GM23338 (cell line): Measurements from ENCODE around the gene PACSIN3. TPM values are rescaled to one million over a fixed set of nuclear protein-coding genes. Genes with fewer than 3 reads are reported as not detected.

Experiments
- ATAC-seq: fragments of 200-7000 bp; cut with Tn5 transposase; 3 replicates; pipeline ENCODE4 v1.9.1; 2020
- DNase-seq: peaks from one replicate; pipeline ENCODE4 v3.0.0-alpha.2; 2015; ENCODE audit warnings: low spot score
- H2AFZ ChIP-seq: fragments of 200-600 bp; sonication (generic); 2 replicates; pipeline ENCODE4 v1.8.0; 2016; ENCODE audit warnings: antibody characterized with exemption, mild to moderate bottlenecking, moderate library complexity
- H3F3A ChIP-seq: fragments of 200-600 bp; sonication (generic); replicated peaks from 2 replicates; pipeline ENCODE4 v1.8.0; 2017; ENCODE audit warnings: antibody characterized with exemption, mixed run types, low read depth
- H3K27ac ChIP-seq: fragments of 200-600 bp; sonication (generic); 2 replicates; pipeline ENCODE4 v1.6.1; 2016; ENCODE audit warnings: low read depth
- H3K27me3 ChIP-seq: fragments of 200-600 bp; sonication (generic); 2 replicates; pipeline ENCODE4 v1.8.0; 2016; ENCODE audit warnings: mild to moderate bottlenecking, mixed run types, moderate library complexity; ENCODE audit not compliant: insufficient read depth
- H3K36me3 ChIP-seq: fragments of 200-600 bp; sonication (generic); 2 replicates; pipeline ENCODE4 v1.8.0; 2016; ENCODE audit warnings: mild to moderate bottlenecking; ENCODE audit not compliant: insufficient read depth
- H3K4me1 ChIP-seq: fragments of 200-600 bp; sonication (generic); 2 replicates; pipeline ENCODE4 v1.8.0; 2016; ENCODE audit warnings: mild to moderate bottlenecking, moderate library complexity; ENCODE audit not compliant: insufficient read depth
- H3K4me2 ChIP-seq: fragments of 200-600 bp; sonication (generic); 2 replicates; pipeline ENCODE4 v1.7.1; 2017; ENCODE audit warnings: mixed run types
- H3K4me3 ChIP-seq: fragments of 200-600 bp; sonication (generic); 2 replicates; pipeline ENCODE4 v1.6.1; 2016; ENCODE audit warnings: mixed run types
- H3K79me2 ChIP-seq: fragments of 200-600 bp; sonication (generic); replicated peaks from 2 replicates; pipeline ENCODE4 v1.8.0; 2017; ENCODE audit warnings: mild to moderate bottlenecking; ENCODE audit not compliant: insufficient read depth
- H3K9me2 ChIP-seq: fragments of 200-600 bp; sonication (generic); 2 replicates; pipeline ENCODE4 v1.8.0; 2017; ENCODE audit not compliant: insufficient read depth
- H4K20me1 ChIP-seq: fragments of 200-600 bp; sonication (generic); replicated peaks from 2 replicates; pipeline ENCODE4 v1.8.0; 2017; ENCODE audit warnings: mild to moderate bottlenecking; ENCODE audit not compliant: insufficient read depth
- H3K27ac Mint-ChIP-seq: 2 replicates; pipeline ENCODE4 v1.8.0; 2020; ENCODE audit warnings: inconsistent platforms, mild to moderate bottlenecking, moderate library complexity, mixed read lengths
- H3K27me3 Mint-ChIP-seq: 3 replicates; pipeline ENCODE4 v1.8.0; 2022; ENCODE audit warnings: low read depth, mild to moderate bottlenecking, moderate library complexity, mixed read lengths, inconsistent platforms; ENCODE audit not compliant: insufficient read depth, poor library complexity
- H3K36me3 Mint-ChIP-seq: 3 replicates; pipeline ENCODE4 v1.8.0; 2021; ENCODE audit warnings: low read depth, mild to moderate bottlenecking, inconsistent platforms, moderate library complexity, mixed read lengths
- H3K4me1 Mint-ChIP-seq: 3 replicates; pipeline ENCODE4 v1.8.0; 2020; ENCODE audit warnings: mild to moderate bottlenecking, inconsistent platforms, mixed read lengths
- H3K4me3 Mint-ChIP-seq: 3 replicates; pipeline ENCODE4 v1.8.0; 2021; ENCODE audit warnings: moderate library complexity, mild to moderate bottlenecking, inconsistent platforms, mixed read lengths
- H3K9me3 Mint-ChIP-seq: 3 replicates; pipeline ENCODE4 v1.8.0; 2020; ENCODE audit warnings: moderate library complexity, mild to moderate bottlenecking, inconsistent platforms, mixed read lengths
- CREB1 ChIP-seq: fragments of 250-450 bp; sonication (Bioruptor Pico); IDR thresholded peaks from 2 replicates; pipeline ENCODE4 v1.5.0; 2020; ENCODE audit warnings: low read depth, mild to moderate bottlenecking, moderate library complexity
- EZH2phosphoT487 ChIP-seq: fragments of 200-600 bp; sonication (generic); IDR thresholded peaks from one replicate; pipeline ENCODE4 v1.8.1; 2018; ENCODE audit warnings: antibody characterized with exemption; ENCODE audit not compliant: unreplicated experiment
- JUNB ChIP-seq: IDR thresholded peaks from one replicate; pipeline ENCODE4 v1.6.1; 2016; ENCODE audit warnings: antibody characterized with exemption; ENCODE audit not compliant: unreplicated experiment
- STAT1 ChIP-seq: IDR thresholded peaks from one replicate; pipeline ENCODE4 v1.6.1; 2016; ENCODE audit warnings: antibody characterized with exemption; ENCODE audit not compliant: unreplicated experiment
- polyA plus RNA-seq: library from polyadenylated mRNA; unstranded; fragments of >200 nt; fragmentation: Nextera tagmentation; extraction: Ambion mirVana; gene quantifications from 2 replicates; pipeline ENCODE4 v1.2.1, GENCODE V29; 2016
- total RNA-seq: library from RNA; depleted of rRNA; stranded (reverse); fragments of >200 nt; shearing (Covaris generic); gene quantifications from 2 replicates; pipeline ENCODE4 v1.2.3, GENCODE V29; 2014
- TF ChIP-seq, protein P1 (sequence below): fragments of 250-450 bp; sonication (Bioruptor Pico); IDR thresholded peaks from 2 replicates; pipeline ENCODE4 v1.5.0; 2020; ENCODE audit warnings: mild to moderate bottlenecking, moderate library complexity

PACSIN3 gene
- total and polyA plus RNA-seq, 2 experiments from 2014 or later = 39.6 to 72.1 TPM

DNA sequence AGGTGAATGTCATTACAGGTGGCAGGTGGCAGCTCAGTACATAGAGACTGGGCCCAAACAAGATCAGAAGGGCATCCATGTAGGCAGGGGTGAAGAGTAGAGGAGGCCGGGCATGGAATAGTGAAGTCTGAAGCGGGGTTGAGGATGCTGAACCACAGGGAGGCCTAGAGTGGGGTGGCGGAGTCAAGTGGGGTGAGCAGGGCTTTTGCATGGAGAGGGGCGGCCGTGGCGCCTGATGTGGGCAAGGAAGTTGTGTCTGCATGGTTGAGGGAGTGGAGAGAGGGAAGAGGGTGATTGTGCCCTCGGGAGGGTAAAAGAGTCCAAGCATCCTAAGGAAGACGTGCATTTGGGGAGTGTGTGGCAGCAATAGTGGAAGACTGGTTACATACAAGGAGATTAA is 42.9 kb upstream of the PACSIN3 start:
- no peak for TF ChIP-seq EZH2phosphoT487
- no peak for TF ChIP-seq JUNB
- no peak for TF ChIP-seq STAT1
- no peak for ATAC-seq
- no peaks in the 10 kb centered on the region for H3K4me1 ChIP-seq
- Mint-ChIP-seq H3K4me1 (peaks cover 2% of the 10 kb centered on the region; the same call in 2 of the 3 replicates), H3K9me3 (no peaks in the 10 kb centered on the region), H3K27ac (no peak overlapping the region), H3K4me3 (no peak overlapping the region), H3K27me3 (peaks cover 1% of the 10 kb centered on the region), H3K36me3 (peaks cover 39% of the 10 kb centered on the region)
- 0 out of 2 replicates have a peak, but pooled peaks cover 3% of the 10 kb centered on the region for H3F3A ChIP-seq
- no peaks in the 10 kb centered on the region for H3K27me3 ChIP-seq
- no peak for DNase-seq
- H3K9me2 ChIP-seq = no peaks in the 10 kb centered on the region
- no peak overlapping the region for H3K4me2 ChIP-seq
- no peak overlapping the region for H2AFZ ChIP-seq
- no peak overlapping the region for H3K4me3 ChIP-seq
- 0 out of 2 replicates have a peak, but pooled peaks cover 2% of the 10 kb centered on the region for H3K79me2 ChIP-seq
- H3K27ac ChIP-seq = no peak overlapping the region
- peaks cover 18% of the 10 kb centered on the region; the same call in 1 of the 2 replicates for H3K36me3 ChIP-seq
- H4K20me1 ChIP-seq = peaks cover 5% of the 10 kb centered on the region; the same call in 1 of the 2 replicates

DNA sequence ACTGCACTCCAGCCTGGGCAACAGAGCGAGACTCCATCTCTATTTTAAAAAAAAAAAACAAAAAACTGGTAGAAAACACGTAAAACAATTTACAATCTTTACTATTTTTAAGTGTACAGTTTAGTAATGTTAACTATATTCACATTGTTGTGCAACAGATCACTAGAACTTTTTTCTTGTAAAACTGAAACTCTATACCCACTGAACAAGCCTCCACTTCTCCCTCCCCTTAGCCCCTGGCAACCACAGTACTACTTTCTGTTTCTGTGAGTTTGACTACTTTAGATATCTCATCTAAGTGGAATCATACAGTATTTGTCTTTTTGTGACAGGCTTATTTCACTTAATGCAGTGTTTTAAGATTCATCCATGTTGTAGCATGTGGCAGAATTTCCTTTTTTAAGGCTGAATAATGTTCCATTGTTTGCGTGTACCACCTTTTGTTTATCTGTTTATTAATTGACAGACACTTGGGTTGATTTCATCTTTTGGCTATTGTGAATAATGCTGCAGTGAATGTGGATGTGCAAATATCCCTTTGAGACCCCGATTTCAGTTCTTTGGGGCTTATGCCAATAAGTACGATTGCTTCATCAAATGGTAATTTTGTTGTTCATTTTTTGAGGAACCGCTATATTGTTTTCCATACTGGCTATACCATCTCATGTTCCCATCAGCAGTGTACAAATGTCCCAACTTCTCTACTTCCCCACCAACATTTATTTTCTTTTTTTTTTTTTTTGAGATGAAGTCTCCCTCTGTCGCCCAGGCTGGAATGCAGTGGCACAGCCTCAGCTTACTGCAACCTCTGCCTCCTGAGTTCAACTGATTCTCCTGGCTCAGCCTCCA is 39.5 kb upstream of the PACSIN3 start:
- Histone ChIP-seq H3K4me2 (no peak overlapping the region), H2AFZ (no peak overlapping the region), H4K20me1 (peaks cover 5% of the 10 kb centered on the region; the same call in 1 of the 2 replicates), H3K36me3 (peaks cover 28% of the 10 kb centered on the region; the same call in 1 of the 2 replicates), H3K9me2 (no peaks in the 10 kb centered on the region), H3K4me3 (no peak overlapping the region), H3K27me3 (no peaks in the 10 kb centered on the region), H3F3A (no peaks in the 10 kb centered on the region), H3K4me1 (no peaks in the 10 kb centered on the region), H3K27ac (no peak overlapping the region), H3K79me2 (0 out of 2 replicates have a peak, but pooled peaks cover 2% of the 10 kb centered on the region)
- TF ChIP-seq, protein P1, sequence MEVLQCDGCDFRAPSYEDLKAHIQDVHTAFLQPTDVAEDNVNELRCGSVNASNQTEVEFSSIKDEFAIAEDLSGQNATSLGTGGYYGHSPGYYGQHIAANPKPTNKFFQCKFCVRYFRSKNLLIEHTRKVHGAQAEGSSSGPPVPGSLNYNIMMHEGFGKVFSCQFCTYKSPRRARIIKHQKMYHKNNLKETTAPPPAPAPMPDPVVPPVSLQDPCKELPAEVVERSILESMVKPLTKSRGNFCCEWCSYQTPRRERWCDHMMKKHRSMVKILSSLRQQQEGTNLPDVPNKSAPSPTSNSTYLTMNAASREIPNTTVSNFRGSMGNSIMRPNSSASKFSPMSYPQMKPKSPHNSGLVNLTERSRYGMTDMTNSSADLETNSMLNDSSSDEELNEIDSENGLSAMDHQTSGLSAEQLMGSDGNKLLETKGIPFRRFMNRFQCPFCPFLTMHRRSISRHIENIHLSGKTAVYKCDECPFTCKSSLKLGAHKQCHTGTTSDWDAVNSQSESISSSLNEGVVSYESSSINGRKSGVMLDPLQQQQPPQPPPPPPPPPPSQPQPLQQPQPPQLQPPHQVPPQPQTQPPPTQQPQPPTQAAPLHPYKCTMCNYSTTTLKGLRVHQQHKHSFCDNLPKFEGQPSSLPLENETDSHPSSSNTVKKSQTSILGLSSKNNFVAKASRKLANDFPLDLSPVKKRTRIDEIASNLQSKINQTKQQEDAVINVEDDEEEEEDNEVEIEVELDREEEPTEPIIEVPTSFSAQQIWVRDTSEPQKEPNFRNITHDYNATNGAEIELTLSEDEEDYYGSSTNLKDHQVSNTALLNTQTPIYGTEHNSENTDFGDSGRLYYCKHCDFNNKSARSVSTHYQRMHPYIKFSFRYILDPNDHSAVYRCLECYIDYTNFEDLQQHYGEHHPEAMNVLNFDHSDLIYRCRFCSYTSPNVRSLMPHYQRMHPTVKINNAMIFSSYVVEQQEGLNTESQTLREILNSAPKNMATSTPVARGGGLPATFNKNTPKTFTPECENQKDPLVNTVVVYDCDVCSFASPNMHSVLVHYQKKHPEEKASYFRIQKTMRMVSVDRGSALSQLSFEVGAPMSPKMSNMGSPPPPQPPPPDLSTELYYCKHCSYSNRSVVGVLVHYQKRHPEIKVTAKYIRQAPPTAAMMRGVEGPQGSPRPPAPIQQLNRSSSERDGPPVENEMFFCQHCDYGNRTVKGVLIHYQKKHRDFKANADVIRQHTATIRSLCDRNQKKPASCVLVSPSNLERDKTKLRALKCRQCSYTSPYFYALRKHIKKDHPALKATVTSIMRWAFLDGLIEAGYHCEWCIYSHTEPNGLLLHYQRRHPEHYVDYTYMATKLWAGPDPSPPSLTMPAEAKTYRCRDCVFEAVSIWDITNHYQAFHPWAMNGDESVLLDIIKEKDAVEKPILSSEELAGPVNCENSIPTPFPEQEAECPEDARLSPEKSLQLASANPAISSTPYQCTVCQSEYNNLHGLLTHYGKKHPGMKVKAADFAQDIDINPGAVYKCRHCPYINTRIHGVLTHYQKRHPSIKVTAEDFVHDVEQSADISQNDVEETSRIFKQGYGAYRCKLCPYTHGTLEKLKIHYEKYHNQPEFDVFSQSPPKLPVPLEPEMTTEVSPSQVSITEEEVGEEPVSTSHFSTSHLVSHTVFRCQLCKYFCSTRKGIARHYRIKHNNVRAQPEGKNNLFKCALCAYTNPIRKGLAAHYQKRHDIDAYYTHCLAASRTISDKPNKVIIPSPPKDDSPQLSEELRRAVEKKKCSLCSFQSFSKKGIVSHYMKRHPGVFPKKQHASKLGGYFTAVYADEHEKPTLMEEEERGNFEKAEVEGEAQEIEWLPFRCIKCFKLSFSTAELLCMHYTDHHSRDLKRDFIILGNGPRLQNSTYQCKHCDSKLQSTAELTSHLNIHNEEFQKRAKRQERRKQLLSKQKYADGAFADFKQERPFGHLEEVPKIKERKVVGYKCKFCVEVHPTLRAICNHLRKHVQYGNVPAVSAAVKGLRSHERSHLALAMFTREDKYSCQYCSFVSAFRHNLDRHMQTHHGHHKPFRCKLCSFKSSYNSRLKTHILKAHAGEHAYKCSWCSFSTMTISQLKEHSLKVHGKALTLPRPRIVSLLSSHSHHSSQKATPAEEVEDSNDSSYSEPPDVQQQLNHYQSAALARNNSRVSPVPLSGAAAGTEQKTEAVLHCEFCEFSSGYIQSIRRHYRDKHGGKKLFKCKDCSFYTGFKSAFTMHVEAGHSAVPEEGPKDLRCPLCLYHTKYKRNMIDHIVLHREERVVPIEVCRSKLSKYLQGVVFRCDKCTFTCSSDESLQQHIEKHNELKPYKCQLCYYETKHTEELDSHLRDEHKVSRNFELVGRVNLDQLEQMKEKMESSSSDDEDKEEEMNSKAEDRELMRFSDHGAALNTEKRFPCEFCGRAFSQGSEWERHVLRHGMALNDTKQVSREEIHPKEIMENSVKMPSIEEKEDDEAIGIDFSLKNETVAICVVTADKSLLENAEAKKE (CRISPR knock-in tag) = no peak
- no peak for TF ChIP-seq CREB1 (CRISPR knock-in tag)
- Mint-ChIP-seq H3K27ac (no peak overlapping the region), H3K9me3 (no peaks in the 10 kb centered on the region), H3K36me3 (peaks cover 55% of the 10 kb centered on the region), H3K27me3 (no peaks in the 10 kb centered on the region), H3K4me1 (no peaks in the 10 kb centered on the region), H3K4me3 (no peak overlapping the region; the same call in 2 of the 3 replicates)
- ATAC-seq (no peak), DNase-seq (no peak)
